GM12864 (cell line): ENCODE measurements around the gene PC.
A peak's percentile ranks its signal among the peaks of the same experiment; 100 is the strongest.

Experiments used
- DNase-seq: peaks from one replicate; pipeline ENCODE4 v3.0.0-alpha.2; 2011; ENCODE audit warnings: low read depth
- H3K4me3 ChIP-seq: 2 replicates; pipeline ENCODE4 v1.5.1; 2011; ENCODE audit warnings: mild to moderate bottlenecking, low read depth, low read length, control low read depth
- CTCF ChIP-seq: IDR thresholded peaks from 2 replicates; pipeline ENCODE4 v1.5.1; 2011; ENCODE audit warnings: low read depth, mild to moderate bottlenecking, moderate library complexity, low read length, control low read depth, inconsistent platforms; ENCODE audit errors: missing control alignments

Gene PC

GRCh38 chr11:66885950-66886440, 72.2 kb downstream of the PC start:
- TF ChIP-seq CTCF, result no peak
- no peak for DNase-seq
- no peak overlapping the region for H3K4me3 ChIP-seq

GRCh38 chr11:66885469-66885868, 72.7 kb downstream of the PC start:
- no peak for TF ChIP-seq CTCF
- DNase-seq, result no peak
- H3K4me3 ChIP-seq, result no peak overlapping the region

- H3K4me3 ChIP-seq, result no peak overlapping the region
- TF ChIP-seq CTCF, result no peak
- DNase-seq, result no peak
Measured at GRCh38 chr11:66884443-66884842, 73.7 kb downstream of the PC start.

GRCh38 chr11:66883016-66883965, 74.9 kb downstream of the PC start:
- peak; percentile 18 for DNase-seq
- peak; percentile 84 for TF ChIP-seq CTCF
- H3K4me3 ChIP-seq, result no peak overlapping the region

- no peak overlapping the region for H3K4me3 ChIP-seq
- DNase-seq, result no peak
- no peak for TF ChIP-seq CTCF
Measured at GRCh38 chr11:66882561-66883015, 75.6 kb downstream of the PC start.

GRCh38 chr11:66881927-66882452, 76.2 kb downstream of the PC start:
- DNase-seq, result no peak
- no peak for TF ChIP-seq CTCF
- no peak overlapping the region for H3K4me3 ChIP-seq
